ENCODE results near the gene FERD3L.

The FERD3L gene

DNA sequence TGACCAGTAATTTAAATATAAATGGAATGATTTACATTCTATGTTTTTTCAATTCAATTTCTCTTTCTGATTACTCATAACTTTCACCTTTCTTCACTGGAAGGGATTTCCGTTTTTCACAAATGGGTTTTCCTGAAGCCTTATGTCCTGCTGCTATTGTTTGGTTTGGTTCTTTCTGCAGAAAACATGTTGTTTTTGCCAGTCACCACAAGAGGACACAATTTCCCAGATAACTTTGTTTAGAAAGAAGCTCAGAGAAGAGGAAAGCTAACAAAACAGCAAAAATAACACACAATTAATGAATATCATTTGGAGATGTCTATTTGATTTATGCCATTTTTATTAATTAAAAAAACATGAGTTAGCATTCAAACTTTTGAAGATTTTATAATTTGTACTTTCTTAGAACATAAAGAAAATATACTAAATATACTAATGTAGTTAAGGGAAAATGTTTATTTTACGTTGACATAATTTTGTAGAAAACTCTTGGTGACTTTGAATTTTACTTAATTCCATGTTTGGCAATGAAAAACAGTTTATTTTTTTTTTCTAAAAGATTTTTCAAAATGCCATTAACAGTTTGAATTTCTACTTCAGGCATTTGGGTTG is 23.1 kb downstream of the FERD3L start:
- H3K36me3 Mint-ChIP-seq (ENCODE audit: low read depth): no peaks in the 10 kb centered on the region
- H3K4me1 Mint-ChIP-seq: no peaks in the 10 kb centered on the region
- no peak for DNase-seq
- H3K9me3 Mint-ChIP-seq: peaks cover 6% of the 10 kb centered on the region
- H3K4me3 Mint-ChIP-seq: no peak overlapping the region
- H3K27ac Mint-ChIP-seq: no peak overlapping the region
- peaks cover 52% of the 10 kb centered on the region for H3K27me3 Mint-ChIP-seq
- ATAC-seq: no peak

DNA sequence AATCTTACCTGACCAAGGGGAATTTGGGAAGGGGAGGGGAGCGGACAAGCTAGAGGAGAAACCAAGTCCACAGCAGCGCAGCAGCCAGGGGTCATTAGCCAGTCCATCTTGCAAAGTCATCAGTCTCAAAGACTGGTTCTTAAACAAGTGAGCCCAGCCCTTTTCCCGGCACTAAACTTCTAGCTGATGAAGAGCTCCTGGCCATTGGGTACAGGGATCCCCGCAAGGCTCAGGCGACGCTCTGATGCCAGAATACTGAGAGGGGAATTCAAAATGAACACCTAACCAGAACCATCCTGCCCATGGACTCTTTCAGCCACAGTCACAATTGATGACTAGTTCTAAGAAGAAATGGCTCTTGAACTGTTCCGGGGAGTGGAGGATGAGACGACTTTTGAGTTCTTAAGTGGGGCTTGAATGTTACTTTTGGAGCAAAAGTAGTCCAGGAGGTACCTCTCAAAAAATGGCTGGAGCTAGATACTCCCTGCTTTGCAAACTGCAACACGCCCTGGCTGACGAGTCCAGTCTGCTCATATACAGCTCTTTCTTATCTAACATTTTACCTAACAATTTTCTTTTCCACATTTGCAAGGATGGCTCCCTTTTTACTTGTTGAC is 25.2 kb downstream of the FERD3L start:
- peaks cover 58% of the 10 kb centered on the region for H3K27me3 Mint-ChIP-seq
- H3K4me1 Mint-ChIP-seq: peaks cover 2% of the 10 kb centered on the region
- no peak overlapping the region for H3K4me3 Mint-ChIP-seq
- DNase-seq (no peak), ATAC-seq (no peak)
- H3K9me3 Mint-ChIP-seq: peaks cover 6% of the 10 kb centered on the region
- H3K36me3 Mint-ChIP-seq (ENCODE audit: low read depth): no peaks in the 10 kb centered on the region
- H3K27ac Mint-ChIP-seq: no peak overlapping the region

DNA sequence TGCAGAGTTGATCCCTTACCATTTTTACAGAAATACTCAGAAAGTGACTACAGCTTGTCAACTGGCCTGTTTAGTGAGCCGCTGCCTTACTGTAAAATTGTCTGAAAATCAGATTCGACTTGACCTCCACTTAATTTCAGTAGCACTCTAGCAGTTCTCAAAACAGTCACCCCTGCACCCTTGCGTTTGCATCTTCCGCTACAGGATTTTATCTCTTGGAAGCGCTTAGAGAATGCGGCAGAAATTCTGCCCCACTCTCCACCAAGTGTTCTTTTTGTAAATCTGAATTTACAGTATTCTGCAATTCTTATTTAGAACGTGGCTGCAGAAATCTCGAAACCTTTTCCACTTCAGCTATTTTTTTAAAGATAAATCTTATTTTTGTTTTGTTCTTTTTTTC is 25.8 kb downstream of the FERD3L start:
- peaks cover 64% of the 10 kb centered on the region for H3K27me3 Mint-ChIP-seq
- H3K9me3 Mint-ChIP-seq: peaks cover 6% of the 10 kb centered on the region
- peaks cover 2% of the 10 kb centered on the region for H3K4me1 Mint-ChIP-seq
- H3K36me3 Mint-ChIP-seq (ENCODE audit: low read depth): no peaks in the 10 kb centered on the region
- DNase-seq (no peak), ATAC-seq (no peak)
- no peak overlapping the region for H3K4me3 Mint-ChIP-seq
- no peak overlapping the region for H3K27ac Mint-ChIP-seq

DNA sequence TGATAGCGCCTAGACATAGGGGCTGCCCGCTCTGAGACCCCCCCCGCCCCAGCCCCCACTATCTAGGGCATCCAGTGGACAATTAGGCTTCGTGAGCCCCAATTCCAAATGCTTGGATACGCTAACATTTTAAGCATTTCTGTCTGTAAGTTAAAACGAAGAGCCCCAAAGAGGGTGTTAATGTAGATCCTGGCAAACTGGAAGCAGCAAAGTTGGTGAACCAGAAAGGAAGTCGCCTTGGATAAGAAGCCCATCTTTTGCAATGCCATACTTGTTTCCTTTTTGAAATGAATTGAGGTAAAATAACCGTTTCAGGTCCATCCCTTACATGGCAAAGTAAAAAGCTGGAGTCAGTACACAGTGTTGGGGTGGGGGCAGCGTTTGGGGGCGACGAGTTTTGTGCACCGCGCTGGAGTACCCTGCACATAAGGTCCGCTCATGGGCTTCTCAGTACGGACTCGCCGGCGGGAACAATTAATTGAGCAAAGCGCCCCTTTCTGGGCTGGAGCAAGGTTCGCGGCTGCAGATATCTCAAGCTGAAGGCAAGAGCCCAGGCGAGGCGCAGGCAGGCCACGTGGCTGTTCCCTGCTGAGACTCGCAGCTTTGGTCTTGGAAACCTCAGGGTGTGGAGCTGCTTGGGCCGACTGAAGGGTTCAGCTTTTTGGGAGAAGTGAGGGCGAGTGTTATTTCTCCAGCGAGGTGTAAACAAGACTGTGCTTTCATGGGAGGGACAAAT is 26.4 kb downstream of the FERD3L start:
- no peak for ATAC-seq
- peaks cover 68% of the 10 kb centered on the region for H3K27me3 Mint-ChIP-seq

DNA sequence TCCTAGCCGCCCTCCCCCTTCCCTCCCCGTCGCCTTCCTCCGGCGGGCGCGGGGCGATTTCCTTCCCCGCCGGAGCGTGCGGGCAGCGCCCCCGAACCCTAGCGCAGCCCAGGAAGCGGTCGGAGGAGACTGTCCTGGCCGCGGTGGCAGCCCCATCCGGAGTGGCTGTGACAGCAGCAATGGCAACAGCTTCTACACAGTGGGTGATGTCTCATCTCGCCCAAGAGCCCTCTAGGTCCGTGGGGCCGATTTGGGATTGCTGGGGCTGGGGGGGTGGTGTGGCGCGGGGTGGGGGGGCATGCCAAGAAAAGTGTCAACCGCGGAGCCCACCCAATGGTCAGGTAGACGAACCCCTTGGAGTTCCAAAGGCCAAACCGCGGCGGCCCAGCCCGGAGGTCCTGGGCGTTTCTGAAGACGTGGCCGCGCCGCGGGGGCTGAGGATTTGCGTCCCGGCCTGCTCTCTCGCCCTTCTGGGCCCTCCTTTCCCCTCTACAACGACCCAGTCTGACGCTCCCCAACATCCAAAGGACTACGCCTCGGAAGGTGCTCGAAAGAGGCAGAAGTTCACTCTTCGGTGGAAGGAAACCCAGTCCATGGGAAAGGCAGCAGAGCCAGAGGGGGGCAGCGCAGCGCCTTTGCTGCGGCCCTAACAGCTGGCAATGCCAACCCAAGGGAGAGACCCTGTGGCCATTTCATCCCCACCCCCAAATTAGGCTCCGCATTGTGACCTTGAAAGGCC is 27.2 kb downstream of the FERD3L start:
- Mint-ChIP-seq H3K27ac (no peak overlapping the region), H3K9me3 (peaks cover 4% of the 10 kb centered on the region), H3K4me3 (no peak overlapping the region), H3K36me3 (ENCODE audit: low read depth) (no peaks in the 10 kb centered on the region), H3K27me3 (peaks cover 68% of the 10 kb centered on the region), H3K4me1 (peaks cover 2% of the 10 kb centered on the region)
- DNase-seq (no peak), ATAC-seq (peak; percentile 17)

More for the DNA sequence above, 26.4 kb downstream of the FERD3L start:
- H3K4me1 Mint-ChIP-seq: peaks cover 2% of the 10 kb centered on the region
- H3K9me3 Mint-ChIP-seq: peaks cover 6% of the 10 kb centered on the region
- no peak overlapping the region for H3K27ac Mint-ChIP-seq
- no peaks in the 10 kb centered on the region for H3K36me3 Mint-ChIP-seq (ENCODE audit: low read depth)
- DNase-seq: no peak
- no peak overlapping the region for H3K4me3 Mint-ChIP-seq

DNA sequence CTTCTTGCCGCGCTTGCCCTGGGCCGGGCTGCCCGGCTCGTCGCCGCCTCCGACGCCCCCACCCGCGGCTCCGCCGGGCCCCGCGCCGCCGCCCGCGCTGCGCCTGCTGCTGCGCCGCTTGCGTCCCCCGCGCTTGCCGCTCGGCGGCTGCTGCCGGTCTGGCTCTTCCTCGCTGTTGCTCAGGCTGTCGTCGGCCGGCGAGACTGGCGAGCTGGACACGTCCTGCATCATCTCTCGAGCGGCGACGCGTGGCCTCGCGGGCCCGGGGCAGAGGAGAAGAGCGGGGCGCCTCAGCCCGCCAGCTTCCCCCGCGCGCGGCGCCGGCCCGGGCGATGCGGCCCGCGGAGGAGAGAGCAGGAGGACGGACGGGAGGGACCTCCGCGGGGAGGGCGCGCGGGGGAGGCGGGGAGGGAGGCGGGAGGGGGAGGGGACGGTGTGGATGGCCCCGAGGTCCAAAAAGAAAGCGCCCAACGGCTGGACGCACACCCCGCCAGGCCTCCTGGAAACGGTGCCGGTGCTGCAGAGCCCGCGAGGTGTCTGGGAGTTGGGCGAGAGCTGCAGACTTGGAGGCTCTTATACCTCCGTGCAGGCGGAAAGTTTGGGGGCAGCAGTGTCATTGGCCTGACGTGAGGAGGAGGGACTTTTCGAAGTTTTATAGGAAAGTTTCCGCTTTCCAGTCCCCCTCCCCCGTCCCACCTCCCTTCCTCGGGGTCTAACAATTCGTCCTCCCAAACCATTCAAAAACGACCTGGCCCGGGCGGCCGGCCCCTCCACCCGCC is 27.9 kb downstream of the FERD3L start, which contains the start of gene TWIST1:
TSS of gene TWIST1 (minus strand) at position 546 of the 779 bp plus-strand sequence. CDS start at position 231, 315 bp downstream.
- DNase-seq (peak; percentile 8), ATAC-seq (peak; percentile 23)
- Mint-ChIP-seq H3K27ac (no peak within 1 kb of the TSS), H3K4me3 (peak within 1 kb of the TSS; percentile 21), H3K4me1 (peaks cover 2% of the 10 kb centered on the region), H3K36me3 (ENCODE audit: low read depth) (no peaks in the 10 kb centered on the region), H3K27me3 (peaks cover 72% of the 10 kb centered on the region), H3K9me3 (no peaks in the 10 kb centered on the region)

DNA sequence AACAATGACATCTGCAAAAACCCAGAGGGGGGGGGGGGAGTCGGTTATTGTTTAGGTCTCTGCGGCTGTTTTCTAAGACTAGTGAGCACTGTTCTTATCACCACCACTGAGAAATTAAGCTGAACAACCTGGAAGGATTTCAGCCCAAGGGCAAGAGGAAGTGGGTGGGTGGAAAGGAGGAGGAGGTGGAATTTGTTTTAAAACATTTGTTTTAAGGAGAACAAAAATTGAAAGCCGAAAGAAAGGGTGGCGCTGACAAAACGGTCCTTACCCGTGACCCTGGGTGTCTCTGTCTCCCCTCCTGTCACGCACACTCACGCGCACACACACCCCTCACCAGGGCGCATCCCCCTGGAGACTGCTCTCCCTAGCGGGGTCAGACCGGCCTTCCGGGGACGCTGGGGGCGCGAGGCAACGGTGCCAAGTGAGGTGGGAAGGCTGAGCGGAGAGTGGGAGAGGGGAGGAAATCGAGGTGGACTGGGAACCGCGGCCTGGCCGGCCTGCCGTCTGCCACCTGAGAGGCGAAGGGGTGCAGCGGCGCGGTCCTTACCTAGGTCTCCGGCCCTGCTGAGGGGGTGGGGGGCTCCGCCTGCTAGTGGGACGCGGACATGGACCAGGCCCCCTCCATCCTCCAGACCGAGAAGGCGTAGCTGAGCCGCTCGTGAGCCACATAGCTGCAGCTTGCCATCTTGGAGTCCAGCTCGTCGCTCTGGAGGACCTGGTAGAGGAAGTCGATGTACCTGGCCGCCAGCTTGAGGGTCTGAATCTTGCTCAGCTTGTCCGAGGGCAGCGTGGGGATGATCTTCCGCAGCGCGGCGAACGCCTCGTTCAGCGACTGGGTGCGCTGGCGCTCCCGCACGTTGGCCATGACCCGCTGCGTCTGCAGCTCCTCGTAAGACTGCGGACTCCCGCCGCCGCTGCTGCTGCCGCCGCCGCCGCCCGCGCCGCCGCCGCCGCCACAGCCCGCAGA is 28.8 kb downstream of the FERD3L start:
- Mint-ChIP-seq H3K27me3 (peaks cover 75% of the 10 kb centered on the region), H3K9me3 (no peaks in the 10 kb centered on the region), H3K27ac (no peak overlapping the region), H3K4me1 (peaks cover 2% of the 10 kb centered on the region), H3K36me3 (ENCODE audit: low read depth) (no peaks in the 10 kb centered on the region), H3K4me3 (peak overlapping the region; percentile 57)
- DNase-seq: peak; percentile 3
- peak; percentile 50 for ATAC-seq

DNA sequence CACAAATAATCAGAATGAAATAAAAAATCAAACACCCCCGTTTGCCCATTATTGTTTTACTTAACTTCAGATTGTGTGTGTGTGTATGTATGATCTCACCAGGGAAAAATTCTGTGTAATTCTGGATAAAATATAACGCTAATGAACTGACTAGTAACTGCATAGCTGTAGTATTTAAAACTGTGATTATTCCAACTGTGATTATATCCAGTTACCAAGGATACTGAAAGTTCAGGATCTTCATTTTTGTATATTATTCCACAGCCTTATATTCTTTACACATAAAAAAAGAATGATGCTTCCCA is 30.7 kb downstream of the FERD3L start:
- no peak for ATAC-seq
- no peak overlapping the region for H3K4me3 Mint-ChIP-seq
- DNase-seq: no peak
- H3K9me3 Mint-ChIP-seq: no peaks in the 10 kb centered on the region
- peaks cover 2% of the 10 kb centered on the region for H3K4me1 Mint-ChIP-seq
- peaks cover 77% of the 10 kb centered on the region for H3K27me3 Mint-ChIP-seq
- H3K36me3 Mint-ChIP-seq (ENCODE audit: low read depth): no peaks in the 10 kb centered on the region
- no peak overlapping the region for H3K27ac Mint-ChIP-seq

DNA sequence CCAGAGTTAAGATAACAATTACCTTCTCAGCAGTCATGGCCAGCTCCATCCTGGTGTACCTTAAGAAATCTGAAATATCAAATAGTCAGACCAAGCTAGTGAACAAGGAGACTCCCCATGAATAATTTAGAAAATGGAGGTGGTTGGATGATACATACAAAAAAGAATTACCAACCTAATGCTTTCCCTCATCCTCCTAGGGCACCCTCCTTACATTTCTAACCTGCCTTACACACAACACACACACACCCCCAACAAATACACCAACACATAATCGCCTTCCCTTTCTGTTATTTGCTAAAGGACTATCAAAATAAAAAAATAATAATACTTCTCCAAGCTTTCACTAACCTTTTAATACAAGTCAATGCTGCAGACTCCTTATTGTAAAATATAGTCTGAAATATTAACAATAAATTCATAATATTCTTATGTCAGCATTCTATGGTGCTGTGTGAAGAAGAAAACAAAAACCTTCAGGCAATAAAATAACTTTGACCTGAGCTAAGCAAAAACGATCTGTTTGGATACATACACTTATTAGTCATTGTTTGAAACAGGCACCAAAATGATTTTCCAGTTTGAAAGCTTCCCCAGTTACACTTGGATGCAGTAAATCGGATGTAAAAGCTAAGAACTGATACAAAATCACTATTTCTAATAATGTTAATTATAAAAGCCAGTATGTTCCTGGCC is 31.2 kb downstream of the FERD3L start:
- Mint-ChIP-seq H3K27me3 (peaks cover 78% of the 10 kb centered on the region), H3K4me3 (no peak overlapping the region), H3K9me3 (peaks cover 2% of the 10 kb centered on the region), H3K4me1 (peaks cover 2% of the 10 kb centered on the region), H3K36me3 (ENCODE audit: low read depth) (no peaks in the 10 kb centered on the region), H3K27ac (no peak overlapping the region)
- no peak for ATAC-seq
- no peak for DNase-seq

DNA sequence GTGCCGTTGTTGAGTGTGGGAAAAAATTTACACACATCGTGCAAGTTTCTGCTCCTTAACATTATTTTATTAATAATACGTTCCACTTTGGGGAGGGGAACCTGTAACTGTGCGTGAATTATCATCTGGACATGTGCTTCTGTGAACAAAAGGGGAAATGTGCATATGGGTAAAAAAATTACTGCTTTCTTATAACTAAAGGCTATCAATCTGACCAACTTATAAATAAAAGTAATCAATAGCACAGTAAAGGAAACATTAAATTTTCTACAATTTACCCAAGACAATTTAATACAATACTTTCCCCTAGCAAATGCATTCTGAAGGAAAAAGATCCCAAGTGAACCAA is 32.2 kb downstream of the FERD3L start:
- H3K27ac Mint-ChIP-seq: no peak overlapping the region
- DNase-seq (no peak), ATAC-seq (no peak)
- no peaks in the 10 kb centered on the region for H3K36me3 Mint-ChIP-seq (ENCODE audit: low read depth)
- peaks cover 4% of the 10 kb centered on the region for H3K4me1 Mint-ChIP-seq
- peaks cover 79% of the 10 kb centered on the region for H3K27me3 Mint-ChIP-seq
- H3K9me3 Mint-ChIP-seq: peaks cover 5% of the 10 kb centered on the region
- no peak overlapping the region for H3K4me3 Mint-ChIP-seq

DNA sequence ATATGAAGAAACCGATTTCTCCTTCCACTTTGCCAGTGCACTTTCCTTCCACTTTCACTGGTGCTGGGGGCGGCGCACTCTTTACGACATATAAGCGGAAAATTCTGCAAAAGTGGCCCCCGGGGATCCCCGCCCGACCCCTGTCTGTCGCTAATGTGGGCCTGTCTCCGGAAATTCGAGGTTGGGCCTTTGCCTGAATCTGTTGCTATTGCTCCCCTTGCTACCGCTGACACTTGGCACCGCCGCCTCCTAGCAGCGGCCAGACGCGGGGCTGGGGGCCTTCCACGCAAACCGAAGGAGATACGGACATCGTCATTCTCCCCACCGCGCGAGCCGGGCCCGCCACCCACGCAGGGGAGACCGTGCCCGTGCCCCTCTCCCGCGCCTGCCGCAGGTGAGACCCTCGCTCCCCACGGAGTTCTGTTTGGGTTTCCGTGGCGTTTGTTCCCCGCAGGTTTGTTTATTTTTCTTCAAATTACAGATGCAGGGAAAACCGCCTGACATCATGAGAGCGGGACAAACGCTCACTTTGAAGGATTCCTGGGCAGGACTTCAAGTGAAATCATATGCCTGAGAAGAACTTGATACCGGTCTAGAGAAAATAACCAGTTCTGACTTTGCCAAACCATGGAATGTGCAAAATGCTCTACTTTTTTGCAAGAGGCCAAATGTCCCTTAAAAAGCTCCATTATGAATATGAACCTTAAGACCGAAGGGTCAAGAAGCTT is 32.8 kb downstream of the FERD3L start:
- H3K9me3 Mint-ChIP-seq: peaks cover 5% of the 10 kb centered on the region
- no peak overlapping the region for H3K27ac Mint-ChIP-seq
- H3K36me3 Mint-ChIP-seq (ENCODE audit: low read depth): no peaks in the 10 kb centered on the region
- H3K4me1 Mint-ChIP-seq: peaks cover 5% of the 10 kb centered on the region
- H3K4me3 Mint-ChIP-seq: no peak overlapping the region
- DNase-seq (no peak), ATAC-seq (no peak)
- H3K27me3 Mint-ChIP-seq: peaks cover 84% of the 10 kb centered on the region

DNA sequence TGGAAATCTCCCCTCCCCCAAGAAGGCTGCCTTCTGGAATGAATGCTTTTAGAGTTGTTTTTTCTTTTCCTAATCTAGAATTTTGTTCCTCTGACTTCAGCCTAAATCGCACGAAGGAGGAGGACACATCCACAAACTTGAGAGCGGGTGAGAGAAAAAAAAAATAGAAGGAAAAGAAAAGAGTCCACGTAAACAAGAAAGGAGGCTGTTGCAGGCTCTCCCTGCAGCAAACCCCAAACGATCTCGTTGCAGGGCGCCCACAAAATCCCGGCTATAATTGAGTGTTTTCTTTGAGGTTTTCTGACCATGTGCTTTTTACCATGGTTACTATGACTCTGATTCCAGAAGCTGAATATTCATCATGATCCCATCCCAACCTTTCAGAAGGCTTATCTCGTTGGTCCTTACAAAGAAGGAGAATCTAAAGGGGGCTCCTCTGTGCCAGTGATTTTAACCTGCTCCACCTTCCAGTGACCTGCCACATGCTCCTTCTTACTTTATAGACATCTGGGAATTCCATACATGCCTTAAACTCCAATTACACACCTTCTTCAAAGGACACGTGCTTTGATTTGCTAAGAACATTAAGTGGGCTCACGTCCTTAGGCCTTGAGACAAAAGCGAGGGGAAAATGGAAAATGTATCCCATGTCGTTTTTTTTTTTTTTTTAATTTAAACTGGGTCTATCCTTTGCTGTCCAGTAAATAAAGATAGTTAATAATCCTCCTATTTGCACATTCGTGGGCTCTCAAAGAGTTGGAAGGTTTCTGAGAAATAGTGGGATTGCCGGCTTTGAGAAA is 33.5 kb downstream of the FERD3L start:
- H3K4me1 Mint-ChIP-seq: peaks cover 5% of the 10 kb centered on the region
- ATAC-seq: no peak
- no peaks in the 10 kb centered on the region for H3K36me3 Mint-ChIP-seq (ENCODE audit: low read depth)
- H3K27me3 Mint-ChIP-seq: peaks cover 92% of the 10 kb centered on the region
- H3K4me3 Mint-ChIP-seq: no peak overlapping the region
- H3K27ac Mint-ChIP-seq: no peak overlapping the region
- peaks cover 5% of the 10 kb centered on the region for H3K9me3 Mint-ChIP-seq
- DNase-seq: no peak

Data from activated naive CD8-positive, alpha-beta T cell treated with anti-CD3 and anti-CD28 coated beads, Interleukin-2, amount 50 U/mL, for 24 hours (primary cell).